Ovary (tissue), 9 donors: ENCODE results near the gene NOS3. TPM values are rescaled to one million over a fixed set of nuclear protein-coding genes. Genes with fewer than 3 reads are reported as not detected.

Experiments
- DNase-seq, 5 donors: peaks; one replicate each; pipeline ENCODE4 v3.0.0-alpha.2; 2019 to 2020
- H3K27ac ChIP-seq, 2 donors: fragments of 200-600 bp; one replicate each; pipeline versions ENCODE4 v1.5.1 to v1.8.0; 2019 to 2022
- H3K27me3 ChIP-seq: fragments of 200-600 bp; one replicate; pipeline ENCODE4 v1.8.0; 2022
- H3K36me3 ChIP-seq: fragments of 200-600 bp; sonication (generic); one replicate; pipeline ENCODE4 v1.5.1; 2019
- H3K4me1 ChIP-seq: one replicate; pipeline ENCODE4 v1.8.1; 2013; ENCODE audit warnings: mild to moderate bottlenecking, moderate library complexity; ENCODE audit not compliant: insufficient read depth
- H3K4me3 ChIP-seq: fragments of 200-600 bp; sonication (generic); one replicate; pipeline ENCODE4 v1.5.1; 2017
- H3K9me3 ChIP-seq, 2 donors: fragments of 200-600 bp in 1 of 2; sonication (generic) in 1 of 2; one replicate each; pipeline versions ENCODE4 v1.5.1 to v1.8.1; 2013 to 2019; ENCODE audit warnings: mild to moderate bottlenecking in 1 of 2, moderate library complexity in 1 of 2
- CTCF ChIP-seq, 3 donors: fragments of 450-650 bp in 2 of 3; fragments of 200-600 bp in 1 of 3; IDR thresholded peaks; one replicate each; pipeline versions ENCODE4 v1.5.1 to v1.8.0; 2016 to 2022; ENCODE audit warnings: antibody characterized with exemption in 3 of 3, mild to moderate bottlenecking in 1 of 3
- EP300 ChIP-seq: sonication (generic); formaldehyde crosslinking; IDR thresholded peaks from one replicate; pipeline ENCODE4 v1.6.1; 2017; ENCODE audit warnings: antibody characterized with exemption
- POLR2A ChIP-seq: fragments of 450-650 bp; IDR thresholded peaks from one replicate; pipeline ENCODE4 v1.6.1; 2017; ENCODE audit warnings: antibody characterized with exemption, mild to moderate bottlenecking, moderate library complexity
- WGBS, 3 donors: extraction: QIAGEN DNeasy Blood & Tissue Kit in 1 of 3; methylation state at CpG; one replicate each; pipeline versions ENCODE4 v1.1.5 to v1.1.7; 2013 to 2017; 5-methylcytosine and 5-hydroxymethylcytosine counted together
- intact Hi-C, 4 donors: fragments of 100-400 bp; cut with DNase I; formaldehyde crosslinking; loops; one replicate each; pipeline versions ENCODE4 v1.11.0 to v1.15.1; 2022 to 2023
- polyA plus RNA-seq, 2 donors: library from polyadenylated mRNA; stranded (reverse); fragments of 200-250 nt in 1 of 2; fragments of 350-450 nt in 1 of 2; fragmentation: Illumina TruSeq in 1 of 2; extraction: RNeasy Lipid Tissue Mini Kit (QIAGEN cat#74804) in 1 of 2; gene quantifications; one replicate each; pipeline ENCODE4 v1.2.3, GENCODE V29; 2013 to 2014
- total RNA-seq, 7 donors: library from RNA; depleted of rRNA in 2 of 7; stranded (reverse); fragments of >200 nt in 2 of 7; fragmentation: NEBNext Ultra II Directional in 3 of 7; extraction: Animal tissue kit (Norgen Biotek cat#: 25700) in 3 of 7; gene quantifications; one replicate each; pipeline versions ENCODE4 v1.1.0 to v1.2.4, GENCODE V29; 2016 to 2023
- donor health status: DM: no; HTN: no; CAD: no; lungs with moderate emphysema.
- donor health status: DM: no; HTN: no; CAD: no.
- donor health status: Bipolar disorder and iron deficiency.
- donor health status: DM: yes; HTN: yes; CAD: no.
- donor health status: DM: no; HTN: no; CAD: no.
- donor health status: DM: yes; HTN: yes; CAD: no.

NOS3 gene
- total and polyA plus RNA-seq, 9 donors = 1.0 to 26.0 (median 5.4) TPM

GRCh38 chr7:151033864-151034249, 43.0 kb downstream of the NOS3 start:
- intact Hi-C loops = no loop called here
- H3K36me3 ChIP-seq = no peaks in the 10 kb centered on the region
- WGBS, 3 donors = 88 to 94% (median 92%) methylated on average over 5 of the region's 5 CpGs

GRCh38 chr7:151034312-151035025, 43.7 kb downstream of the NOS3 start:
- no peak for DNase-seq
- Histone ChIP-seq H3K36me3 (no peaks in the 10 kb centered on the region), H3K9me3 (no peaks in the 10 kb centered on the region), H3K4me1 (peaks cover 3% of the 10 kb centered on the region), H3K4me3 (no peak overlapping the region), H3K27me3 (no peaks in the 10 kb centered on the region), H3K27ac (no peak overlapping the region)
- no peak for TF ChIP-seq EP300
- 89 to 92% (median 91%) methylated on average over 20 to 21 of the region's 21 CpGs for WGBS, 3 donors
- intact Hi-C loops = loop anchor here in 1 of 4 donors (5.0 kb wide), 1 partner anchor 78 kb away; no protein-coding TSS in a partner anchor

More at GRCh38 chr7:151033864-151034249, 43.0 kb downstream of the NOS3 start:
- Histone ChIP-seq H3K4me1 (peaks cover 5% of the 10 kb centered on the region), H3K27me3 (no peaks in the 10 kb centered on the region), H3K9me3 (no peaks in the 10 kb centered on the region), H3K27ac (no peak overlapping the region), H3K4me3 (no peak overlapping the region)
- DNase-seq = no peak
- TF ChIP-seq POLR2A (no peak), EP300 (no peak), CTCF (IDR thresholded peaks at IDR 0.05) (no peak)

- TF ChIP-seq POLR2A (no peak), EP300 (no peak), CTCF (IDR thresholded peaks at IDR 0.05) (no peak)
- Histone ChIP-seq H3K4me1 (peaks cover 8% of the 10 kb centered on the region), H3K4me3 (no peak overlapping the region), H3K36me3 (no peaks in the 10 kb centered on the region), H3K9me3 (no peaks in the 10 kb centered on the region), H3K27me3 (no peaks in the 10 kb centered on the region), H3K27ac (no peak overlapping the region)
- no peak for DNase-seq
- 81 to 84% (median 81%) methylated on average over 20 to 21 of the region's 21 CpGs for WGBS, 3 donors
- intact Hi-C loops = loop anchor here in 1 of 4 donors (5.0 kb wide), 1 partner anchor 77 kb away; no protein-coding TSS in a partner anchor
Observed at GRCh38 chr7:151035026-151035717, 44.4 kb downstream of the NOS3 start.

GRCh38 chr7:151035902-151036301, 45.1 kb downstream of the NOS3 start:
- H3K4me1 ChIP-seq = peaks cover 8% of the 10 kb centered on the region
- H3K36me3 ChIP-seq = no peaks in the 10 kb centered on the region
- TF ChIP-seq POLR2A = no peak
- no peak for TF ChIP-seq EP300
- no peak for TF ChIP-seq CTCF (IDR thresholded peaks at IDR 0.05)
- 92 to 94% (median 94%) methylated on average over 17 of the region's 17 CpGs for WGBS, 3 donors
- no peaks in the 10 kb centered on the region for H3K9me3 ChIP-seq
- H3K4me3 ChIP-seq = no peak overlapping the region
- no peaks in the 10 kb centered on the region for H3K27me3 ChIP-seq
- DNase-seq = no peak
- H3K27ac ChIP-seq = no peak overlapping the region
- intact Hi-C loops = loop anchor here in 1 of 4 donors (5.0 kb wide), 1 partner anchor 76 kb away; no protein-coding TSS in a partner anchor
